Endothelial cell of umbilical vein (primary cell): ENCODE data around the gene MOB4. TPM values are rescaled to one million over a fixed set of nuclear protein-coding genes. Genes with fewer than 3 reads are reported as not detected.

Experiments
- BruUV-seq: library from RNA; stranded (reverse); fragments of 400-500 nt; replicated peaks from 2 replicates; lab custom pipeline; 2021; lab: Mats Ljungman, UMichigan
- CTCF ChIA-PET: fragments of 300-600, 350-600 bp; sonication (Branson Sonifier 250); formaldehyde crosslinking; loops from one replicate; lab custom pipeline; 2021; ENCODE audit warnings: antibody characterized with exemption, inconsistent platforms; lab: Charles Lee
- POLR2A ChIA-PET: fragments of 300-600, 350-600 bp; sonication (Branson Sonifier 250); formaldehyde crosslinking; loops from one replicate; lab custom pipeline; 2021; ENCODE audit warnings: antibody characterized with exemption, inconsistent platforms; lab: Charles Lee
- DNase-seq: peaks from one replicate; pipeline ENCODE4 v3.0.0-alpha.2; 2011; ENCODE audit warnings: low read depth, low spot score
- FAIRE-seq: peaks from 2 replicates; lab custom pipeline; 2011; peaks lifted over from hg19 to GRCh38; lab: Jason Lieb, UNC
- H2AFZ ChIP-seq: 2 replicates; pipeline ENCODE4 v1.6.0; 2012; ENCODE audit warnings: low read depth, low read length, control low read depth, inconsistent platforms
- H3K27ac ChIP-seq: 2 replicates; pipeline ENCODE4 v1.5.1; 2011; ENCODE audit warnings: low read depth, mild to moderate bottlenecking, control low read depth, low read length, moderate library complexity; ENCODE audit not compliant: insufficient read depth
- H3K27me3 ChIP-seq, 2 experiments: 2 replicates each; pipeline versions ENCODE4 v1.6.0 to v1.6.1; 2011; ENCODE audit warnings: low read length in 2 of 2, mixed read lengths in 1 of 2; ENCODE audit not compliant: control insufficient read depth in 2 of 2, insufficient read depth in 2 of 2
- H3K36me3 ChIP-seq, 2 experiments: 2 replicates in 1 of 2; 3 replicates in 1 of 2; pipeline ENCODE4 v1.5.1; 2011; ENCODE audit warnings: low read length in 2 of 2, mild to moderate bottlenecking in 1 of 2, moderate library complexity in 1 of 2; ENCODE audit not compliant: control insufficient read depth in 2 of 2, insufficient read depth in 2 of 2; ENCODE audit errors: extremely low read depth in 1 of 2
- H3K4me1 ChIP-seq: 3 replicates; pipeline ENCODE4 v1.5.1; 2011; ENCODE audit warnings: mild to moderate bottlenecking, low read length; ENCODE audit not compliant: control insufficient read depth, insufficient read depth; ENCODE audit errors: extremely low read depth
- H3K4me2 ChIP-seq: 2 replicates; pipeline ENCODE4 v1.6.1; 2011; ENCODE audit warnings: low read length, control low read depth, mixed read lengths; ENCODE audit not compliant: insufficient read depth
- H3K4me3 ChIP-seq, 3 experiments: fragments of 200-600 bp in 1 of 3; sonication (generic), shearing (Covaris generic) in 1 of 3; replicated peaks in 1 of 3; 2 replicates each; pipeline ENCODE4 v1.5.1; 2011 to 2016; ENCODE audit warnings: control low read depth in 3 of 3, low read length in 3 of 3, mild to moderate bottlenecking in 2 of 3, inconsistent platforms in 1 of 3, low read depth in 1 of 3, moderate library complexity in 1 of 3; ENCODE audit not compliant: insufficient read depth in 1 of 3
- H3K79me2 ChIP-seq: 2 replicates; pipeline ENCODE4 v1.6.0; 2012; ENCODE audit warnings: low read length, inconsistent platforms; ENCODE audit not compliant: control insufficient read depth, insufficient read depth
- H3K9ac ChIP-seq: replicated peaks from 2 replicates; pipeline ENCODE3; 2011; ENCODE audit warnings: low read length, control low read depth; ENCODE audit not compliant: insufficient read depth; ENCODE audit errors: extremely low read depth
- H3K9me1 ChIP-seq: replicated peaks from 3 replicates; pipeline ENCODE4 v1.6.0; 2011; ENCODE audit warnings: mild to moderate bottlenecking, low read length; ENCODE audit not compliant: control insufficient read depth, insufficient read depth; ENCODE audit errors: extremely low read depth
- H3K9me3 ChIP-seq: replicated peaks from 2 replicates; pipeline ENCODE4 v1.5.1; 2012; ENCODE audit warnings: low read length, inconsistent platforms; ENCODE audit not compliant: control insufficient read depth, insufficient read depth
- H4K20me1 ChIP-seq: replicated peaks from 2 replicates; pipeline ENCODE3; 2011; ENCODE audit warnings: mild to moderate bottlenecking, low read length; ENCODE audit not compliant: control insufficient read depth, insufficient read depth; ENCODE audit errors: extremely low read depth
- EZH2 ChIP-seq: IDR thresholded peaks from 2 replicates; pipeline ENCODE4 v1.6.1; 2012; ENCODE audit warnings: borderline replicate concordance, low read depth, mild to moderate bottlenecking, moderate library complexity, low read length, inconsistent platforms; ENCODE audit not compliant: severe bottlenecking
- JUN ChIP-seq: IDR thresholded peaks from 2 replicates; pipeline ENCODE4 v1.6.1; 2011; ENCODE audit warnings: borderline replicate concordance, low read depth; ENCODE audit not compliant: insufficient read length, insufficient read depth
- MYC ChIP-seq: IDR thresholded peaks from one replicate; pipeline ENCODE4 v1.6.1; 2011; ENCODE audit warnings: mild to moderate bottlenecking, low read depth, low read length
- POLR2A ChIP-seq: IDR thresholded peaks from 2 replicates; pipeline ENCODE4 v1.6.1; 2012; ENCODE audit warnings: low read depth, mild to moderate bottlenecking, control low read depth, low read length
- POLR2AphosphoS5 ChIP-seq: IDR thresholded peaks from 2 replicates; pipeline ENCODE4 v1.6.1; 2012; ENCODE audit warnings: low read depth, mild to moderate bottlenecking, control low read depth, low read length, moderate library complexity; ENCODE audit not compliant: insufficient read depth
- dilution Hi-C: fragments of 300-500 bp; cut with MboI; formaldehyde crosslinking; loops from one replicate; pipeline ENCODE4 v1.15.0; 2019; ENCODE audit warnings: low sequenced_read_pairs; ENCODE audit not compliant: extremely low pct_ligation_motif_present
- intact Hi-C: fragments of 100-400 bp; cut with micrococcal nuclease; formaldehyde crosslinking; loops from one replicate; pipeline ENCODE4 v1.10.0; 2022
- polyA plus RNA-seq, 4 experiments: library from polyadenylated mRNA; depleted of rRNA in 3 of 4; stranded (reverse) in 3 of 4; unstranded in 1 of 4; fragments of >200 nt; gene quantifications; 2 replicates each; pipeline versions ENCODE4 v1.2.1 to v1.2.3, GENCODE V29; 2011 to 2012; ENCODE audit warnings: missing spikeins in 1 of 4
- total RNA-seq: library from RNA; stranded (reverse); gene quantifications from 2 replicates; pipeline ENCODE4 v1.2.3, GENCODE V29; 2021
- TF ChIP-seq, protein P1 (sequence below): IDR thresholded peaks from 2 replicates; pipeline ENCODE4 v1.6.1; 2011; ENCODE audit not compliant: insufficient read depth, insufficient read length

The MOB4 gene
- total and polyA plus RNA-seq, 2 donors (not counting 3 experiments of a cell fraction or from before 2014, with no cell fraction given), result 23.9 to 27.9 TPM

DNA sequence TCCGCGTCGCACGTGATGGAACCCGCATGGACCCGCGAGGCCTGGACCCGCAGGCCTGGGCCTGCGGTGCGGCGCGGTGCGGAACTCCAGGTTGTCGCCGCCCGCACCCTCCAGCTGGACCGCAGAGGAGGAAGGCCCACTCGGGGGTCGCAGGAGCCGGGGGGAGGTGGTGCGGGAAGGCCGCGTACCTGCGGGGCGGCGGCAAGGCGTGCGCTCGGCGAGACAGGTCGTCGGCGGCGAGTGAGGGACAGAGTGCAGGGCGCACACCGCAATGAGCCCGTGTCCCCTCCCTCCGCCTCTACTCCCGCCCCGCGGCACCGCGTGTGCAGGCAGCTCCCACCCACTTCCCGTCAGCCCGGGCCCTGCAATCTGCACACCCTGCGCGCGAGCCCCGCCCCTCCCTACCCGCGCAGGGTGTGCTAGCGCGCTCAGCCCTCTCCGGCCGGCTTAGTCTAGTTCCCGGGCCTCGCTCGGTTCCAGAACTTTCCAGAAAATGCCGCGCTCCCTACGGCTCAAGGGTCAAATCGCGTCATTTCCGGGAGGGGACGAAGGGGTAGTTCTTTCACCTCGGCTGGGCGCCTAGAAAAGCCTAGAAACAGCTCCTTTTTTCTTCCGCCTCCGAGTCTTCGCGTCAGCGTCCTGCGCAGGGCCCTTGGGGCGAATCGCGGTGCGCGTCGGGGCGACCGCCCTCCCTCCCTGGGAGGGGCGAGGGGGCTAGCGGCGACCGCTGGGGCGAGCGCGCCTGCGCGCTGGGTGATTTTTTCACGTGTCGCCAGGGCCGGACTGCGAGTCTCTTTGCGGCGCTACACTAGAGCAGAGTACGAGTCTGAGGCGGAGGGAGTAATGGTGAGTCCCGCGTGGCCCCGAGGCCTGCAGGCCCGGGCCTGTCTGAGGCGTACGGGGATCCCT lies 16.0 kb upstream of the MOB4 start, which contains the start of the genes HSPD1 and HSPE1:
HSPD1 (minus strand) TSS at position 247 of the 909 bp plus-strand sequence. CDS start 992 bp downstream, outside the sequence.
HSPE1 (plus strand) TSS at position 786 of the 909 bp plus-strand sequence; CDS start at position 844, 58 bp downstream.
- FAIRE-seq, result peak; percentile 97
- no TSS peak for BruUV-seq

More for the DNA sequence above, 16.0 kb upstream of the MOB4 start, which contains the start of the genes HSPD1 and HSPE1:
- Histone ChIP-seq H4K20me1 (peaks cover 2% of the 10 kb centered on the region), H3K9me3 (no peaks in the 10 kb centered on the region), H2AFZ (peak within 1 kb of the TSS; percentile 58), H3K36me3 (peaks cover 4 to 18% of the 10 kb centered on the region in 2 experiments), H3K9me1 (no peaks in the 10 kb centered on the region), H3K27ac (peak within 1 kb of the TSS; percentile 75), H3K79me2 (peaks cover 76% of the 10 kb centered on the region), H3K9ac (peak within 1 kb of the TSS; percentile 67), H3K27me3 (no peaks in the 10 kb centered on the region), H3K4me1 (peaks cover 46% of the 10 kb centered on the region), H3K4me2 (peak within 1 kb of the TSS; percentile 99), H3K4me3 (peak within 1 kb of the TSS; percentile 68 to 93 (median 86))
- dilution Hi-C loops, result no loop called here
- peak; percentile 99 for DNase-seq
- intact Hi-C loops, result loop anchor here (1.0 to 5.0 kb wide), 9 partner anchors 15 to 797 kb away; partner anchors contain the start of genes COQ10B, MARS2, RFTN2 and SF3B1
- CTCF ChIA-PET, result interaction anchor here (0.6 to 1.5 kb wide), 10 partner anchors 8 to 279 kb away, joined by 3 to 6 read pairs (median 3); partner anchors contain the start of genes COQ10B, MOB4 and SF3B1
- POLR2A ChIA-PET, result interaction anchor here (0.5 to 2.7 kb wide), 13 partner anchors 8 to 176 kb away, joined by 3 to 16 read pairs (median 4); partner anchors contain the start of genes COQ10B, MOB4, RFTN2 and SF3B1
- peak; percentile 93 for TF ChIP-seq POLR2AphosphoS5
- peak; percentile 82 for TF ChIP-seq POLR2A
- TF ChIP-seq, protein P1, sequence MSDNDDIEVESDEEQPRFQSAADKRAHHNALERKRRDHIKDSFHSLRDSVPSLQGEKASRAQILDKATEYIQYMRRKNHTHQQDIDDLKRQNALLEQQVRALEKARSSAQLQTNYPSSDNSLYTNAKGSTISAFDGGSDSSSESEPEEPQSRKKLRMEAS, result peak; percentile 78
- TF ChIP-seq EZH2, result no peak
- no peak for TF ChIP-seq JUN
- peak; percentile 98 for TF ChIP-seq MYC
